Measurements from ENCODE around the gene PCNX2.

PCNX2 gene

GRCh38 chr1:232985882-232986526, 309.5 kb downstream of the PCNX2 start:
- no peaks in the 10 kb centered on the region for H3K4me1 ChIP-seq
- DNase-seq: no peak

GRCh38 chr1:232984577-232985425, 310.7 kb downstream of the PCNX2 start:
- DNase-seq: no peak
- no peak for TF ChIP-seq CTCF (IDR thresholded peaks at IDR 0.05; ENCODE audit: low read depth, low read length)
- peaks cover 4% of the 10 kb centered on the region; the same call in 1 of the 2 replicates for H3K36me3 ChIP-seq
- H3K4me3 ChIP-seq (ENCODE audit: low read depth, low read length): no peak overlapping the region
- H3K4me1 ChIP-seq: peaks cover 2% of the 10 kb centered on the region; the same call in 1 of the 2 replicates
- no peaks in the 10 kb centered on the region for H3K27me3 ChIP-seq
- H3K9me3 ChIP-seq: no peaks in the 10 kb centered on the region

More at GRCh38 chr1:232985882-232986526, 309.5 kb downstream of the PCNX2 start:
- Histone ChIP-seq H3K9me3 (no peaks in the 10 kb centered on the region), H3K4me3 (ENCODE audit: low read depth, low read length) (no peak overlapping the region), H3K36me3 (peaks cover 4% of the 10 kb centered on the region; the same call in 1 of the 2 replicates), H3K27me3 (no peaks in the 10 kb centered on the region)
- TF ChIP-seq CTCF (IDR thresholded peaks at IDR 0.05; ENCODE audit: low read depth, low read length): no peak

GRCh38 chr1:232983817-232984567, 311.5 kb downstream of the PCNX2 start:
- H3K27me3 ChIP-seq: no peaks in the 10 kb centered on the region
- H3K9me3 ChIP-seq: no peaks in the 10 kb centered on the region
- no peak overlapping the region for H3K4me3 ChIP-seq (ENCODE audit: low read depth, low read length)
- no peak for DNase-seq
- peaks cover 9% of the 10 kb centered on the region; the same call in 1 of the 2 replicates for H3K36me3 ChIP-seq
- TF ChIP-seq CTCF (IDR thresholded peaks at IDR 0.05; ENCODE audit: low read depth, low read length): no peak
- peaks cover 10% of the 10 kb centered on the region for H3K4me1 ChIP-seq

- H3K36me3 ChIP-seq: peaks cover 9% of the 10 kb centered on the region; the same call in 1 of the 2 replicates
- H3K27me3 ChIP-seq: no peaks in the 10 kb centered on the region
- H3K4me3 ChIP-seq (ENCODE audit: low read depth, low read length): no peak overlapping the region
- H3K4me1 ChIP-seq: peaks cover 16% of the 10 kb centered on the region
- no peak for TF ChIP-seq CTCF (IDR thresholded peaks at IDR 0.05; ENCODE audit: low read depth, low read length)
- DNase-seq: no peak
- no peaks in the 10 kb centered on the region for H3K9me3 ChIP-seq
Observed at GRCh38 chr1:232983375-232983774, 312.1 kb downstream of the PCNX2 start.

- no peak for DNase-seq
- Histone ChIP-seq H3K4me3 (ENCODE audit: low read depth, low read length) (no peak overlapping the region), H3K27me3 (no peaks in the 10 kb centered on the region), H3K36me3 (peaks cover 12% of the 10 kb centered on the region), H3K9me3 (no peaks in the 10 kb centered on the region), H3K4me1 (peaks cover 26% of the 10 kb centered on the region)
- no peak for TF ChIP-seq CTCF (IDR thresholded peaks at IDR 0.05; ENCODE audit: low read depth, low read length)
Observed at GRCh38 chr1:232982238-232982944, 313.1 kb downstream of the PCNX2 start.
